Measurements from ENCODE around the gene PRLHR.

Gene PRLHR

GRCh38 chr10:118594392-118595063 is 920 bp downstream of the PRLHR start:
- peak; percentile 16 for TF ChIP-seq CTCF (IDR thresholded peaks at IDR 0.05; ENCODE audit: low read depth, low read length)
- no peak for TF ChIP-seq POLR2A (IDR thresholded peaks at IDR 0.05; ENCODE audit: extremely low read depth, insufficient read length)
- no peak for DNase-seq (ENCODE audit: low read depth)
- H3K4me3 ChIP-seq (ENCODE audit: low read depth, low read length): no peak overlapping the region

GRCh38 chr10:118592675-118593330 is 2.6 kb downstream of the PRLHR start:
- H3K4me3 ChIP-seq (ENCODE audit: low read depth, low read length): no peak overlapping the region
- no peak for TF ChIP-seq CTCF (IDR thresholded peaks at IDR 0.05; ENCODE audit: low read depth, low read length)
- TF ChIP-seq MYC (IDR thresholded peaks at IDR 0.05; ENCODE audit: low read depth, low read length): no peak
- no peak for TF ChIP-seq POLR2A (IDR thresholded peaks at IDR 0.05; ENCODE audit: extremely low read depth, insufficient read length)
- no peak for TF ChIP-seq MAX (IDR thresholded peaks at IDR 0.05; ENCODE audit: low read depth, low read length)
- DNase-seq (ENCODE audit: low read depth): no peak

- TF ChIP-seq CTCF (IDR thresholded peaks at IDR 0.05; ENCODE audit: low read depth, low read length) (no peak), MAX (IDR thresholded peaks at IDR 0.05; ENCODE audit: low read depth, low read length) (no peak), MYC (IDR thresholded peaks at IDR 0.05; ENCODE audit: low read depth, low read length) (no peak), POLR2A (IDR thresholded peaks at IDR 0.05; ENCODE audit: extremely low read depth, insufficient read length) (no peak)
- no peak for DNase-seq (ENCODE audit: low read depth)
- H3K4me3 ChIP-seq (ENCODE audit: low read depth, low read length): no peak overlapping the region
These were observed 5.1 kb downstream of the PRLHR start for GRCh38 chr10:118590334-118590733.

- TF ChIP-seq MYC (IDR thresholded peaks at IDR 0.05; ENCODE audit: low read depth, low read length) (no peak), CTCF (IDR thresholded peaks at IDR 0.05; ENCODE audit: low read depth, low read length) (no peak), POLR2A (IDR thresholded peaks at IDR 0.05; ENCODE audit: extremely low read depth, insufficient read length) (no peak), MAX (IDR thresholded peaks at IDR 0.05; ENCODE audit: low read depth, low read length) (no peak)
- DNase-seq (ENCODE audit: low read depth): no peak
- H3K4me3 ChIP-seq (ENCODE audit: low read depth, low read length): no peak overlapping the region
These were observed 7.4 kb downstream of the PRLHR start for GRCh38 chr10:118587881-118588651.

- no peak for DNase-seq (ENCODE audit: low read depth)
- TF ChIP-seq CTCF (IDR thresholded peaks at IDR 0.05; ENCODE audit: low read depth, low read length): no peak
- no peak overlapping the region for H3K4me3 ChIP-seq (ENCODE audit: low read depth, low read length)
These were observed 8.5 kb downstream of the PRLHR start for GRCh38 chr10:118586911-118587310.

All from NB4 (cell line).